ENCODE measurements around the gene SLC2A3.
"Not testable (repeated sequence)": the region's sequence is repeated elsewhere in the genome, so short reads cannot be mapped to it uniquely, and the experiment has no call there.

The SLC2A3 gene

GRCh38 chr12:7935590-7936581 is at the start of gene SLC2A3:
Gene SLC2A3 (minus strand): TSS chr12:7936187. CDS start chr12:7936034, 153 bp downstream.
- FAIRE-seq: no peak

GRCh38 chr12:7984900-7985299 is 48.9 kb upstream of the SLC2A3 start:
- FAIRE-seq: no peak

GRCh38 chr12:7983460-7983859 is 47.5 kb upstream of the SLC2A3 start:
- FAIRE-seq: not testable (repeated sequence)

GRCh38 chr12:7983019-7983418 is 47.0 kb upstream of the SLC2A3 start:
- not testable (repeated sequence) for FAIRE-seq

- not testable (repeated sequence) for FAIRE-seq
Measured at GRCh38 chr12:7982332-7982735, 46.3 kb upstream of the SLC2A3 start.

GRCh38 chr12:7981446-7981845 is 45.5 kb upstream of the SLC2A3 start:
- no peak for FAIRE-seq

- FAIRE-seq: not testable (repeated sequence)
Measured at GRCh38 chr12:7977351-7978124, 41.6 kb upstream of the SLC2A3 start.

GRCh38 chr12:7973457-7973825 is 37.5 kb upstream of the SLC2A3 start:
- no peak for FAIRE-seq

- no peak for FAIRE-seq
Measured at GRCh38 chr12:7972734-7973456, 36.9 kb upstream of the SLC2A3 start.

GRCh38 chr12:7972269-7972668 is 36.3 kb upstream of the SLC2A3 start:
- not testable (repeated sequence) for FAIRE-seq

GRCh38 chr12:7971765-7972164 is 35.8 kb upstream of the SLC2A3 start:
- FAIRE-seq: not testable (repeated sequence)

GRCh38 chr12:7970475-7971252 is 34.7 kb upstream of the SLC2A3 start:
- no peak for FAIRE-seq

GRCh38 chr12:7966563-7966962 is 30.6 kb upstream of the SLC2A3 start:
- FAIRE-seq: no peak

GRCh38 chr12:7964669-7965068 is 28.7 kb upstream of the SLC2A3 start:
- not testable (repeated sequence) for FAIRE-seq

- FAIRE-seq: no peak
Measured at GRCh38 chr12:7961395-7962178, 25.6 kb upstream of the SLC2A3 start.

GRCh38 chr12:7959701-7960121 is 23.7 kb upstream of the SLC2A3 start:
- FAIRE-seq: no peak

- no peak for FAIRE-seq
Measured at GRCh38 chr12:7959278-7959677, 23.3 kb upstream of the SLC2A3 start.

GRCh38 chr12:7954877-7955276 is 18.9 kb upstream of the SLC2A3 start:
- FAIRE-seq: not testable (repeated sequence)

GRCh38 chr12:7954418-7954817 is 18.4 kb upstream of the SLC2A3 start:
- FAIRE-seq: not testable (repeated sequence)

GRCh38 chr12:7953912-7954311 is 17.9 kb upstream of the SLC2A3 start:
- FAIRE-seq: not testable (repeated sequence)

- FAIRE-seq: no peak
Measured at GRCh38 chr12:7951671-7952070, 15.7 kb upstream of the SLC2A3 start.
